ENCODE measurements around the gene RSRC1. TPM values are rescaled to one million over a fixed set of nuclear protein-coding genes. Genes with fewer than 3 reads are reported as not detected.

Gene RSRC1
- total RNA-seq (2022; extraction: Qiagen RNA extraction), result 26.8 to 31.5 TPM (median 30.7 TPM) in 5 replicates

DNA sequence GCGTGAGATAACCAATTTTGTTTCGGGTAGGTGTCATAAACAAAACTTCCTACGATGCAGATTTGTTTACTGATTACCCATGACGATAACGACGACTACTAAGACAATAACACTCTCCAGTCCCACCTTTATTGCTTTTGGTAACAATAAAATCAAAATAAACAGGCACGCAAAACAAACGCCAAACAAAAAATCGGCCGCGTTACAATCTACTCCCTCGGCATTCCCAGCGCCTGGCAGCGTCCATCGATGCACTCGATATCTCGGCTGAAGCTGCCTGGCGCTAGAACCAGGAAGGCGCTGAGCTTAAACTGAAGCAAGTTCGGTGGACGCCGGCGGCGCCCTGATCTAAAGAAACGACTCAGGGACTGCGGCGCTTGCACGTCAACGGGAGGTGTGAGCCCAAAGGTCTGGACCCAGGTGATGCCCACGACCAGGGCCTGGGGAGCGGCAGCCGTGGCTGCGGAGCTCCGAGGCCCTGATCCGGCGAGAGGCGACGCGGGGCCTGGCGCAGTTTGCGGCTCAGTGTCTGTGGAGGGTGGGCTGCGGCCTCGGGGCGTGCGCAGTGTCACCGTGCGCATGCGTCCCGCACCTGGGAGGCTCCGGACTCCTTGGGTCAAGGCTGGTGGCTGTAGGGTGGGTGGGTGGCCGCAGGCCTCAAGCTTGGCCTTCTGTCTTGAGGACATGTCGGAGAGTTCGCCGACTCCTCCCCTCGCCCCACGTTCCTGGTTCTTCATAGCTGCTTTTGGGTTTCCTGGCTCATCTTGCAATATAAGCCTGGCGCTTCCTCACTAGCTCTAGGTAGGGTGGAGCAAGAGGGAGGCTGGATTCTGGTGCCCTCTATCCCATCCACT is at the start of gene RSRC1:
TSS of gene RSRC1 (plus strand) at position 286 of the 854 bp plus-strand sequence. CDS start 12,016 bp downstream, outside the sequence.

DNA sequence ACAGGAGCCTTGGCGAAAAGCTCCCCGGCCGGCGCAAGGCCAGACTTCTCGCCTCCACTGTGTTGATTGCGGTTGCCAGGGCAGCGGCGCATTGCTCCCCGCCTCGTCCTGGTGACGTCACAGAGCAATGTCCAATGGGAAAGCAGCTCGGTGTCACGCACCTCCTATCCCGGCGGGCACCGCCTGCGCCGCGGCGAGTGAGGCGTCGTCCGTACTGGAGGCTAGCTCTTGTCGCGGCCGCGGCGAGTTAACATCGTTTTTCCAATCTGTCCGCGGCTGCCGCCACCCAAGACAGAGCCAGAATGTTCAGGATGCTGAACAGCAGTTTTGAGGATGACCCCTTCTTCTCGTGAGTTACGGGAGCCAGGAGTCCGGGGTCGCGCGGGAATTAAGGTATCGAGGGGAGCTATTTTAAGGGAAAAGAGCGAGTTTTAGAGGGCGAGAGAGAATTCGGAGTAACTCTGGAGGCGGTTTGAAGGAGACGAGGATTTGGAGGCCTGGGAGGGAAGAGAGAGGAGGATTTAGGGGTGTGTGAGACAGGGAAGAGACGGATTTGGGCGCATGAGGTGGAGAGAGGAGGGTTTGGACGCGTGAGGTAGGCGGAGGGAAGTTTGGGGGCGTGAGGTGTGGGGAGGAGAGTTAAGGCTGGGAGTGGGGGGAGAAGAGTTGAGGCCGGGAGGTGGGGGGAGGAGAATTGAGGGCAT is 461.3 kb downstream of the RSRC1 start, which contains the start of gene MLF1:
TSS of gene MLF1 (plus strand) at position 196 of the 704 bp plus-strand sequence. CDS start at position 303, 107 bp downstream.

Other genes with a start within 250 kb of the RSRC1 start
- 1.1 to 2.6 TPM (median 2.0 TPM) in 5 replicates for gene SHOX2, start 3.7 kb upstream of the RSRC1 start, total RNA-seq (2022; extraction: Qiagen RNA extraction)

Measured in A549 treated with dexamethasone at 1 μM for 4 hours (cell line).